Mesodermal cell (in vitro differentiated cells): ENCODE results near the gene PKNOX2.
A peak's percentile ranks its signal among the peaks of the same experiment; 100 is the strongest.

ENCODE experiments used
- H3K27ac ChIP-seq: 2 replicates; pipeline ENCODE4 v1.7.0; 2013; ENCODE audit warnings: mild to moderate bottlenecking, low read depth, low read length, moderate library complexity; ENCODE audit not compliant: severe bottlenecking
- H3K36me3 ChIP-seq: 2 replicates; pipeline ENCODE4 v1.7.1; 2013; ENCODE audit warnings: mild to moderate bottlenecking, low read length, moderate library complexity; ENCODE audit not compliant: control insufficient read depth, insufficient read depth
- H3K4me1 ChIP-seq: one replicate; pipeline ENCODE4 v1.7.1; 2013; ENCODE audit warnings: mild to moderate bottlenecking, low read length; ENCODE audit not compliant: insufficient read depth, control insufficient read depth, poor library complexity, severe bottlenecking
- H3K4me3 ChIP-seq: 2 replicates; pipeline ENCODE4 v1.7.0; 2013; ENCODE audit warnings: low read length, control low read depth, mild to moderate bottlenecking; ENCODE audit not compliant: insufficient read depth, poor library complexity, severe bottlenecking; ENCODE audit errors: extremely low read depth
- H3K9me3 ChIP-seq: 2 replicates; pipeline ENCODE4 v1.7.1; 2013; ENCODE audit warnings: mild to moderate bottlenecking, low read length, moderate library complexity; ENCODE audit not compliant: control insufficient read depth
- WGBS, 2 experiments: methylation state at CpG; one replicate each; pipeline ENCODE4 v1.1.5; 2013; ENCODE audit warnings: missing lambda C conversion rate in 2 of 2; ENCODE audit not compliant: insufficient coverage in 2 of 2; 5-methylcytosine and 5-hydroxymethylcytosine counted together

PKNOX2 gene

DNA sequence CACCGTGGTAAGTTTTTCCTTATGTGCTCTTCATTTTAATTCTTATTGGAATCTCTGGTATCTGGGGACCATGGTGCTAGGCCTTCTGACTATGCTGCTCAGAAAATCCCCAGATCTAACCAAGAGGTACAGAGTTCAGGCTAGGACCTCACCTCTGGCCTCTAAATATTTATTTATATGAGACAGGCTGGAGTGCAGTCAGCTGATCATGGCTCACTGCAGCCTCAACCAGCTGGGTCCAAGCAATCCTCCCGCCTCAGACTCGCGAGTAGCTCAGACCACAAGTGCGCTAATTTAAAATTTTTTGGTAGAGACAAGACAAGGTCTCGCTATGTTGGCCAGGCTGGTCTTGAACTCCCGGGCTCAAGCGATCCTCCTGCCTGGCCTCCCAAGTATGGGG, 38.4 kb downstream of the PKNOX2 start:
- H3K4me3 ChIP-seq = no peak overlapping the region
- H3K27ac ChIP-seq = no peak overlapping the region
- 95 to 100% methylated on average over 7 of the region's 8 CpGs for WGBS, 2 experiments
- no peaks in the 10 kb centered on the region for H3K9me3 ChIP-seq
- H3K36me3 ChIP-seq = no peaks in the 10 kb centered on the region
- H3K4me1 ChIP-seq = peaks cover 31% of the 10 kb centered on the region

DNA sequence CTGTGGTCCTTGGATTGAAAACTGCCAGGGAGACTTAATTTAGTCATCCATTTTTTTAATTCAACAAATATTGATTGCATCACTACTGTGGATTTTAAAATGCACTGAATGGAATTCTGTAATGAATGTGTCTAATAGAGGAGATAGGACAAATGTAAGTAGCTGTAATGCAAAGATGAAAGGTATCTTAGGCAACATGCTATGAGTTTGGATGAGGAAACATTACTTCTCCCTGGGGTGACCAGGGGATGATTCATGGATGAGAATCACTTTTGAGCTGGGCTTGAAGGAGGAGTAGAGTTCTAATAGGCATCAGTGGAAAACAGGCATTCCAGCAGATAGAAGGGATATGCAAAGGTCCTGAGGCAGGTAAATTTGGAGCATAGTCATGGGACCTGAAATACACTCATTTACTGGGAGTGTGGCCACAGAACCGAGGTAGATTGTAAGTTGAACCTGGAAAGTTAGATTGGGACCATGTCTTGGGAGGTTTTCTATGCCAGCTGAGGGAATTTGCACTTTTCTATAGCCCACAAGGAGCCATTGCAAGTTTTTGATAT, 43.4 kb downstream of the PKNOX2 start:
- Histone ChIP-seq H3K4me3 (no peak overlapping the region), H3K27ac (no peak overlapping the region), H3K9me3 (no peaks in the 10 kb centered on the region), H3K36me3 (no peaks in the 10 kb centered on the region), H3K4me1 (peaks cover 37% of the 10 kb centered on the region)
- WGBS, 2 experiments = 80% methylated on average over 1 of the region's 1 CpG; no CpG with 5 or more reads in 1 of the 2 experiments

DNA sequence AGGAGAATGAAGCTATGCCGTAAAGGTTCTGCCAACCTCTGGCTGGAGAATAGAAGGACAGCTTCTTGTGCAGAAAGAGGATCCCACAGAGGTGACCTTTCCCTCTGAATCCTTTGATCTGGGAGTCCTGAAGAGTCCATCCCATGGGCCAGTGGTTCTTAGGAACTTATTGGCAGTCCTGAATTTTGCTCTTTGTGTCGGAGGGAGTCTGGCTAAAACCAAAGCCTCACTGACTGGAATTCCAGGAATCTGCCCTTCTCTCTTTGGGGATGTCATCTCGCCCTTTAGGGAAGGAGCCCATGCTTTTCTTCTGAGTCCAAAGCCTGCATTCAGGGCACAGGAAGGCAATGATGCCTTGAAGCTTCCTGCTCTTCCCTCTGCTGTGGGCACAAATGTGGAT, 45.5 kb downstream of the PKNOX2 start:
- Histone ChIP-seq H3K27ac (no peak overlapping the region), H3K4me1 (peaks cover 43% of the 10 kb centered on the region), H3K36me3 (no peaks in the 10 kb centered on the region)

DNA sequence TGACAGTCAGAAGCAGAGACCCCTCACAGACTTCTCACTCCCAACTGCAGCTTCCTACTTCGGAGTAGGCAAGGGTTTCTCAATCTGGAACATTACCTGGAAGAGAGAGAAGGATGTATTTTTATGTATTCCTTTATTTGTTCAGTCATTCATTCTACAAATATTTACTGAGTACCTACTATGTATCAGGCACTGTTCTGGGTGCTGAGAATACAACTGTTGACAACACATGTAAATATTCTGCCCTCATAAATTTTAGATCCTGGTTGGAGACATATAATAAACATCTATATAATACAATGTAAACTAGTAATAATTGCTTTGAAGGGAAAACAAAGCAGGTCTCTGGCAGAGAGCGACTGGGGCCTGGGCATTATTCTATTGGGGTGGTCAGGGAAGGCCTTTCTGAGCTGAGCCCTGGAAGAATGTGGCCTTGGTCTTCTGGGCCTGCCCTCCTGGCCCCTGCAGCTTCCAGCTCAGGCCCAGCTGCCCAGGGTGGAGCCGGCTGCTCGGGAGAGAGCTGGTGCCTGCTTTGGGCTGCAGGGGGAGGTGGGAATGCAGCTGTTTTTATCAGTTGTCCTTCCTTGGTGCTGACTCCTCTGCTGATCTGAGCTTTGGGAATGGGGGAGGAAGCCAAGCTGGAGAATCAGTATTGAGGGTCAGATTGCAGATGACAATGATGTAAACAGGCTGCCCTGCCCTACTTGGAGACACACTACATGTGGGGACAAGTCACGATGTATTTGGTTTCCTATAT, 46.8 kb downstream of the PKNOX2 start:
- Histone ChIP-seq H3K4me1 (peaks cover 47% of the 10 kb centered on the region), H3K4me3 (no peak overlapping the region), H3K27ac (no peak overlapping the region), H3K9me3 (no peaks in the 10 kb centered on the region), H3K36me3 (no peaks in the 10 kb centered on the region)
- 52 to 70% methylated on average over 2 to 4 of the region's 5 CpGs for WGBS, 2 experiments

More for the DNA sequence above, 45.5 kb downstream of the PKNOX2 start:
- 62 to 75% methylated on average over 3 of the region's 3 CpGs for WGBS, 2 experiments
- Histone ChIP-seq H3K9me3 (no peaks in the 10 kb centered on the region), H3K4me3 (no peak overlapping the region)

DNA sequence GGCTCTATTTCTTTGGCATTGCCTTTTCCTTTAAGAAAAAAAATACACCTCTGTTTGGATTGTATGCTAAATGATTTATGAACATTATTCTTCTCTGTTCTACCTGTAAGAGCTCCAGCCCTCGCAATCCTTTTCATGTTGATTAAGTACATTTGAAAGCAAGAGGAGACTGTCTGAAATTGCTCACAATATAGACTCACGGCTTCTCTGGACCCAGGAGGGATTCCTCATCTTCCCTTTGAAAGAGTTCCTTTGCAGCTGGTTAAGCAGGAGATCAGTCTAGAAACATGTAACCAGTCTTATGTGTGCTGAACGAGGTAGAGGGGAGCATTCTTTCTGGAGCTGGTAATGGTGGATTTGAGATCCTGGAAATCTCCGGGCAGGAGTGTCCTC, 47.4 kb downstream of the PKNOX2 start:
- Histone ChIP-seq H3K4me1 (peaks cover 50% of the 10 kb centered on the region), H3K27ac (no peak overlapping the region)

DNA sequence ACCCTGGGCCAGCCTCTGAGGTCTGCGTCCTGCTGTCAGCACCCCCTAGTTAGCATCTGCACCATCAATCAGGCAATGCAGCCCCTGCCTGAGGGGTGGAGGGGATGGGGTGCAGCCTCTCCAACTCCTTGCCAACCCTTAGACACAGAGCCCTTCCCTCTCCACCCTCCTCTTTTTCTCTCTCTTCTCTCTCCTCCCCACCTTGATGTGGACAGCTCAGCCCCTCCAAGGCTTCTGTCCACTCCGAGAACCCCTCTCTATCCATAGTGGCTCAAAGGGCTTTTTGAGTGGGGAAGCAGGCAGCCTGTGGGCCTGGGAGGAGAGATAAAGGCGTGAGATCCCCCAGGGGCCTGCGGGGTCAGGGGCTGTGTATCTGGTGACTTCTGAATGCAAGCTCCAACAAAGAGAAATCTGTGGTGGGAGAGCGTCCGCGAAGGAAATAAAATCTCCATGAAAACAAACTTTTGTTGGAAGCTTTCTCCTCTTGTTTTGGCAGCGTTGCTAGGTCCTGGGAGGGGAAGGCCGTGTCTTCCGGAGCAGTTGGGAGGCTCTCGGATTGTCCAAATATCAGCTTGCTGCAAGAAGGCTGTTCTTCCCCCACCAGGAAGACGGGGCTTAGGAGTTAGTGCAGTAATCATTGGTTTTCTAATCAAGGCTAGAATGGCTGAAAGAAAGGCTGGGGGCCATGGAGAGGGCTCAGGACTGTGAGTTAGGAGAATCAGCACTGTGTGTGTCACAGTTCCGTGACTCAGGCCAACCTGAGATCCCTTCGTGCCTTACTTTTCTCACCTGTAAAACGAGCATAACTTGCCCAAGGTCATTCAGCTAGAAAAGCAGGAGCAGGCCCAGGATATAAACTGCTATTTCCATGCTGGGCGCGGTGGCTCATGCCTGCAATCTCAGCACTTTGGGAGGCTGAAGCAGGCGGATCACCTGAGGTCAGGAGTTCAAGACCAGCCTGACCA, 50.3 kb downstream of the PKNOX2 start:
- Histone ChIP-seq H3K27ac (peak overlapping the region; percentile 87), H3K9me3 (no peaks in the 10 kb centered on the region), H3K4me3 (no peak overlapping the region), H3K4me1 (peaks cover 48% of the 10 kb centered on the region), H3K36me3 (no peaks in the 10 kb centered on the region)
- 61 to 63% methylated on average over 13 to 15 of the region's 18 CpGs for WGBS, 2 experiments

More for the DNA sequence above, 47.4 kb downstream of the PKNOX2 start:
- no peaks in the 10 kb centered on the region for H3K9me3 ChIP-seq
- H3K4me3 ChIP-seq = no peak overlapping the region
- no peaks in the 10 kb centered on the region for H3K36me3 ChIP-seq
- WGBS, 2 experiments = 93 to 100% methylated on average over 1 to 2 of the region's 4 CpGs

DNA sequence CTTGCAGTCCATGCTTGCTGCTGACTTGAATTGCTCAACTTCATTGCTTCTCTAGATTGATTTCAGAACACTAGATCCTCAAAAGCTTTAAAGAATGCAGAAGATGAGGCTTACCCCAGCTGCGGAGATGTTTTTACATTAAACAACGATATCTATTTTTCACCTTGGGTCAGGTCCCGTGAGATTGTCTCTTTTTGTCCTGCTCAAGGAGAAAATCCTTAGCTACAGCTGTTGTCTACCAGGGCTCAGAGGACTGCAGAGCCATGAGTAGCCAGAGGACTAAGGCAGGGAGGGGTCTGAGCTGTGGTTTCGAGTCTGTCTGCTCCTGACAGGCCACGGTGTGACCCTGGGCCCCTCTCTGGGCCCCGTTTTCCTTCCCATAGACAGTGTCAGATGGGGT, 51.4 kb downstream of the PKNOX2 start:
- Histone ChIP-seq H3K4me1 (peaks cover 38% of the 10 kb centered on the region), H3K4me3 (no peak overlapping the region), H3K36me3 (no peaks in the 10 kb centered on the region), H3K9me3 (no peaks in the 10 kb centered on the region), H3K27ac (no peak overlapping the region)
- 90 to 100% methylated on average over 2 to 6 of the region's 6 CpGs for WGBS, 2 experiments

DNA sequence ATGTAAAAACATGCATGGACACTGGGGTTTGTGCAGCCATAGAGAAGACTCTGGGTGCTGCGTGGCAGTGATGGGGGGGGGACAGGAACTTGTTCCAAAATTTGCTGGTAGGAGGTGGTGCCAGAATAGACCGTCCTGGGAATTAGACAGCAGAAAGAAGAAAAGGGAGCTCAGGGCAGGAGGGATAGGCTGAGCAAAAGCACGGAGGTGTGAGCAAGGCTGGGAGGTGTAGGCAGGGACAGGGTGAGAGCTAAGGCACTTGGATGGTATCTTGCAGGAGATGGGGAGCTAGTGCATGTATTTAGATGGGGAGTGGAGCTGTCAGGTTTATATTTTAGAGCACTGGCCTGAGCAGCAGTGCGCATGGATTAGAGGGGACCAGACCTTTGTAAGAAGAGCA, 53.8 kb downstream of the PKNOX2 start:
- Histone ChIP-seq H3K4me3 (no peak overlapping the region), H3K36me3 (no peaks in the 10 kb centered on the region), H3K27ac (no peak overlapping the region), H3K9me3 (no peaks in the 10 kb centered on the region), H3K4me1 (peaks cover 22% of the 10 kb centered on the region)
- WGBS, 2 experiments = 82 to 100% methylated on average over 3 to 4 of the region's 4 CpGs

DNA sequence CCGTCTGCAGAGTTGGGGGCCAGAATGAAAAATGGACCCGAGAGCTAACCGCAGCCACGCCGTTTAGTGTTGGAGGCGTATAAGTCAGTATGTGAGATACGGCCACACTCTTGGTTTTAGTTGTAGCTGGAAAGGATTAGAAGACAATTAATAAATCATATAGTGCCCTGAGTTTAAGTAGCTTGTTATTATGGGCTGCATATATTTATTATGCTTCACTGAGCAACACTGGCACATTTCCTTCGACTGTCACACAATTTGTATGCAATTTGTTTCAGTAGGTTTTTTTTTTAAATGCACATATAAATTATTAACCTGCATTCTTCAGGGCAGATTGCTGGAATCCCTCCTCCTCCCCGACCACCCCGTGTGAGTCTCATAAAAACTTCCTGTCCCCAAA, 56.9 kb downstream of the PKNOX2 start:
- 85 to 98% methylated on average over 4 to 7 of the region's 10 CpGs for WGBS, 2 experiments
- H3K36me3 ChIP-seq = no peaks in the 10 kb centered on the region
- no peaks in the 10 kb centered on the region for H3K9me3 ChIP-seq
- no peak overlapping the region for H3K27ac ChIP-seq
- no peak overlapping the region for H3K4me3 ChIP-seq
- peaks cover 2% of the 10 kb centered on the region for H3K4me1 ChIP-seq

DNA sequence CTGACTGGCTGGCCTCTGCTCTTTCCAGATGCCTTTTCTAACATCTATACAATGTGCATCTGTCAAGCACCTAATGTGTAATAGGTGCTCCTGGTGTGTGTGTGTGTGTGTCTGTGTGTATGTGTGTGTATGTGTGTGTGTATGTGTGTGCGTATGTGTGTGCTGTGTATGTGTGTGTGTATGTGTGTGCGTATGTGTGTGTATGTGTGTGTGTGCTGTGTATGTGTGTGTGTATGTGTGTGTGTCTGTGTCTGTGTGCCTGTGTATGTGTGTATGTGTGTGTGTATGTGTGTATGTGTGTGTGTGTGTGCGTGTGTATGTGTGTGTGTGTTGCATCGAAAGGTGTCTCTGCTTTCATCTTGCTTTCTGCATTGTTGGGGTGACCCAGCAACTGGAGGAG, 57.9 kb downstream of the PKNOX2 start:
- Histone ChIP-seq H3K4me1 (no peaks in the 10 kb centered on the region), H3K4me3 (no peak overlapping the region), H3K27ac (no peak overlapping the region), H3K9me3 (no peaks in the 10 kb centered on the region), H3K36me3 (no peaks in the 10 kb centered on the region)
- WGBS, 2 experiments = 86% methylated on average over 2 of the region's 4 CpGs; no CpG with 5 or more reads in 1 of the 2 experiments
